Measurements from ENCODE around the gene CYP2W1. TPM values are rescaled to one million over a fixed set of nuclear protein-coding genes. Genes with fewer than 3 reads are reported as not detected.

CYP2W1 gene
- total RNA-seq, 1 experiment from 2014 or later: not detected

GRCh38 chr7:978416-979091, 4.4 kb upstream of the CYP2W1 start:
- ATAC-seq (no peak), DNase-seq (ENCODE audit: low read depth, low spot score) (no peak)
- Histone ChIP-seq H3K4me2 (ENCODE audit: low read length) (no peak overlapping the region), H3K9me3 (ENCODE audit: control insufficient read depth in 1 of 2, insufficient read depth in 1 of 2, low read depth in 1 of 2, low read length in 2 of 2) (no peaks in the 10 kb centered on the region; a peak in 1 of 4 replicates), H3K36me3 (ENCODE audit: control insufficient read depth in 1 of 2, insufficient read depth in 2 of 2, low read length in 2 of 2) (no peaks in the 10 kb centered on the region), H2AFZ (ENCODE audit: low read depth, low read length, poor library complexity, severe bottlenecking) (no peak overlapping the region), H3K4me1 (ENCODE audit: control insufficient read depth in 1 of 2, insufficient read depth in 2 of 2, low read length in 2 of 2) (peaks cover 0 to 5% of the 10 kb centered on the region in 2 experiments; a peak in 2 of 4 replicates), H3K9me2 (ENCODE audit: insufficient read depth) (no peaks in the 10 kb centered on the region), H4K20me1 (ENCODE audit: insufficient read depth) (peaks cover 4% of the 10 kb centered on the region; the same call in 1 of the 2 replicates), H3K27ac (ENCODE audit: low read depth, low read length) (no peak overlapping the region), H3K9ac (ENCODE audit: low read length) (no peak overlapping the region), H3K27me3 (ENCODE audit: insufficient read depth, low read length) (no peaks in the 10 kb centered on the region), H3K79me2 (ENCODE audit: insufficient read depth, low read length) (peaks cover 18% of the 10 kb centered on the region), H3K4me3 (replicated peaks in 1 of 2; ENCODE audit: low read depth in 1 of 2, low read length in 2 of 2) (no peak overlapping the region)
- ChIA-PET POLR2A (no interaction called here), RAD21 (ENCODE audit: low non-redundant PET in 1 of 2, low total read pairs in 2 of 2, uncharacterized antibody in 2 of 2, unreplicated experiment in 2 of 2) (no interaction called here), CTCF (interaction anchor here (1.4 kb wide), 1 partner anchor 15 kb away, joined by 3 read pairs; no protein-coding TSS in a partner anchor)
- BruUV-seq (replicated peaks): no TSS peak
- TF ChIP-seq FOSL1 (IDR thresholded peaks at IDR 0.05; ENCODE audit: low read depth): no peak
- no peak for TF ChIP-seq YY1 (IDR thresholded peaks at IDR 0.05; ENCODE audit: extremely low read depth, insufficient replicate concordance, low read depth, low read length)
- TF ChIP-seq ZNF274 (IDR thresholded peaks at IDR 0.05; ENCODE audit: low read depth, low read length): no peak
- no peak for TF ChIP-seq ELF1 (IDR thresholded peaks at IDR 0.05; ENCODE audit: borderline replicate concordance, low read depth)
- no peak for TF ChIP-seq ZFX (IDR thresholded peaks at IDR 0.05)
- TF ChIP-seq EGR1 (IDR thresholded peaks at IDR 0.05; ENCODE audit: low read depth): no peak
- no peak for TF ChIP-seq ATF3 (IDR thresholded peaks at IDR 0.05)
- TF ChIP-seq SP1 (IDR thresholded peaks at IDR 0.05; ENCODE audit: low read depth): no peak
- TF ChIP-seq, protein P1, sequence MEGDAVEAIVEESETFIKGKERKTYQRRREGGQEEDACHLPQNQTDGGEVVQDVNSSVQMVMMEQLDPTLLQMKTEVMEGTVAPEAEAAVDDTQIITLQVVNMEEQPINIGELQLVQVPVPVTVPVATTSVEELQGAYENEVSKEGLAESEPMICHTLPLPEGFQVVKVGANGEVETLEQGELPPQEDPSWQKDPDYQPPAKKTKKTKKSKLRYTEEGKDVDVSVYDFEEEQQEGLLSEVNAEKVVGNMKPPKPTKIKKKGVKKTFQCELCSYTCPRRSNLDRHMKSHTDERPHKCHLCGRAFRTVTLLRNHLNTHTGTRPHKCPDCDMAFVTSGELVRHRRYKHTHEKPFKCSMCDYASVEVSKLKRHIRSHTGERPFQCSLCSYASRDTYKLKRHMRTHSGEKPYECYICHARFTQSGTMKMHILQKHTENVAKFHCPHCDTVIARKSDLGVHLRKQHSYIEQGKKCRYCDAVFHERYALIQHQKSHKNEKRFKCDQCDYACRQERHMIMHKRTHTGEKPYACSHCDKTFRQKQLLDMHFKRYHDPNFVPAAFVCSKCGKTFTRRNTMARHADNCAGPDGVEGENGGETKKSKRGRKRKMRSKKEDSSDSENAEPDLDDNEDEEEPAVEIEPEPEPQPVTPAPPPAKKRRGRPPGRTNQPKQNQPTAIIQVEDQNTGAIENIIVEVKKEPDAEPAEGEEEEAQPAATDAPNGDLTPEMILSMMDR (IDR thresholded peaks at IDR 0.05 in 2 of 3, conservative IDR thresholded peaks at IDR 0.05 in 1 of 3; ENCODE audit: borderline replicate concordance in 1 of 3, insufficient read depth in 1 of 3, low read depth in 2 of 3, low read length in 2 of 3): no peak
- intact Hi-C loops (cut with micrococcal nuclease): no loop called here
